GM21367 (cell line): ENCODE measurements around the gene SF3B1.
"Not testable (repeated sequence)": the region's sequence is repeated elsewhere in the genome, so short reads cannot be mapped to it uniquely, and the experiment has no call there.

Experiments
- ATAC-seq: cut with Tn5 transposase; IDR thresholded peaks from one replicate; pipeline ENCODE4 v1.9.1; 2021; ENCODE audit not compliant: unreplicated experiment

SF3B1 gene, protein sequence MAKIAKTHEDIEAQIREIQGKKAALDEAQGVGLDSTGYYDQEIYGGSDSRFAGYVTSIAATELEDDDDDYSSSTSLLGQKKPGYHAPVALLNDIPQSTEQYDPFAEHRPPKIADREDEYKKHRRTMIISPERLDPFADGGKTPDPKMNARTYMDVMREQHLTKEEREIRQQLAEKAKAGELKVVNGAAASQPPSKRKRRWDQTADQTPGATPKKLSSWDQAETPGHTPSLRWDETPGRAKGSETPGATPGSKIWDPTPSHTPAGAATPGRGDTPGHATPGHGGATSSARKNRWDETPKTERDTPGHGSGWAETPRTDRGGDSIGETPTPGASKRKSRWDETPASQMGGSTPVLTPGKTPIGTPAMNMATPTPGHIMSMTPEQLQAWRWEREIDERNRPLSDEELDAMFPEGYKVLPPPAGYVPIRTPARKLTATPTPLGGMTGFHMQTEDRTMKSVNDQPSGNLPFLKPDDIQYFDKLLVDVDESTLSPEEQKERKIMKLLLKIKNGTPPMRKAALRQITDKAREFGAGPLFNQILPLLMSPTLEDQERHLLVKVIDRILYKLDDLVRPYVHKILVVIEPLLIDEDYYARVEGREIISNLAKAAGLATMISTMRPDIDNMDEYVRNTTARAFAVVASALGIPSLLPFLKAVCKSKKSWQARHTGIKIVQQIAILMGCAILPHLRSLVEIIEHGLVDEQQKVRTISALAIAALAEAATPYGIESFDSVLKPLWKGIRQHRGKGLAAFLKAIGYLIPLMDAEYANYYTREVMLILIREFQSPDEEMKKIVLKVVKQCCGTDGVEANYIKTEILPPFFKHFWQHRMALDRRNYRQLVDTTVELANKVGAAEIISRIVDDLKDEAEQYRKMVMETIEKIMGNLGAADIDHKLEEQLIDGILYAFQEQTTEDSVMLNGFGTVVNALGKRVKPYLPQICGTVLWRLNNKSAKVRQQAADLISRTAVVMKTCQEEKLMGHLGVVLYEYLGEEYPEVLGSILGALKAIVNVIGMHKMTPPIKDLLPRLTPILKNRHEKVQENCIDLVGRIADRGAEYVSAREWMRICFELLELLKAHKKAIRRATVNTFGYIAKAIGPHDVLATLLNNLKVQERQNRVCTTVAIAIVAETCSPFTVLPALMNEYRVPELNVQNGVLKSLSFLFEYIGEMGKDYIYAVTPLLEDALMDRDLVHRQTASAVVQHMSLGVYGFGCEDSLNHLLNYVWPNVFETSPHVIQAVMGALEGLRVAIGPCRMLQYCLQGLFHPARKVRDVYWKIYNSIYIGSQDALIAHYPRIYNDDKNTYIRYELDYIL

DNA sequence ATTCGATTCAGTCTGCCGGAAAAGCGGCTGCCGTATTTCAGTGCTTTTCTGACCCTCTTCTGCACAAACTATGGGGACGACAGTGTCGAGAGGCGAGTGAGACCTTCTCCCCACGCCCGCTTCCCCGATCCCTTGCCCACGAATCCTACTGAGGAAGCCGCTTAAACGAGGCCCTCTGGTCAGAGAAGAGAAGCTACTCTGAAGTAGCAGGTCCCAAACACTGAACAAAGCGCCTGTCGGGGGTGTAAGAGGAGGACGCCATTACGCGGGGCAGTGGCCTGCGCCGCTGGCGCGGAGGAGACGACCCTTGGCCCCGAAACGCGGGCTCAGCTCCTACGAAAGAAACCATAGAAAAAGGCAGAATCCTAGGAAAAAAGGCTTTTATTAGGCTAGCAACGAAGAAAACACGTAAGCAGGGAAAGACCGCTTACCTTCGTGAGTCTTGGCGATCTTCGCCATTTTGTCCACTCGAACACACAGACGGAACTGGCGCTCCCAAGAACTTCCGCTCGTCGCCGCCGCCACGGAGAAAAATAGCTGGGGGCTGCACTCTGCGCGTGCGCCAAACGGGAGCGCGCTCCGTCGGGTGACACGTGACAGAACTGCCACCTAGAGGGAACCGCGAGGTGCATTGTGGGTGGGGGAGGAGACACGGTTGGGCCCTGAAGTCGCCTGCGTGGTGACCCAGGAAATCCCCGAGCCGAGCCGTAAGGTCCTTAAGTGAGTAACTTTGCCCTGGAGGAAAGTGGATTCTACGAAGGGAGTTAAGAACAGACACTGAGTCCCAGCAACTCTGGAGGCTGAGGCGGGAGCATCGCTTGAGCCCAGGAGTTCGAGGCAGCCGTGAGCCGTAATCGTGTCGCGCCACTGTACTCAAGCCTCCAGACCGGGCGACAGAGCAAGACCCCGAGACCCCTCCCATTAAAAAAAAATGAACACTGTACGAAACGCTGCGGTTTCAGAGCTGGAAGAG lies at the start of gene SF3B1:
Gene SF3B1, minus strand, starts transcription at position 488 of the 973 bp plus-strand sequence. Its CDS starts 29 bp downstream, at position 459.
- peak; percentile 89 for ATAC-seq

DNA sequence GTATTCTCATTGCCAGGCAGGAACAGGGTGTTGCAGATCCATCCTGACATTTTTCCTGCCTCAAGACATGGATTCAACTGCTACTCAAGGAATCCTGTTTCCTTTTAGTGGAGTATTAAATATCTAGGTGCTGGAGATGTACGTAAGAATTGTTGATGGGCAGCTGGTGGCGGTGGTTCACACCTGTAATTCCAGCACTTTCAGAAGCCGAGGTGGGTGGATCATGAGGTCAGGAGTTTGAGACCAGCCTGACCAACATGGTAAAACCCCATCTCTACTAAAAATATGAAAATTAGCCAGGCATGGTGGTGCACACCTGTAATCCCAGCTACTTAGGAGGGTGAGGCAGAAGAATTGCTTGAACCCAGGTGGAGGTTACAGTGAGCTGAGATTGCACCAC lies 49.4 kb upstream of the SF3B1 start:
- not testable (repeated sequence) for ATAC-seq

DNA sequence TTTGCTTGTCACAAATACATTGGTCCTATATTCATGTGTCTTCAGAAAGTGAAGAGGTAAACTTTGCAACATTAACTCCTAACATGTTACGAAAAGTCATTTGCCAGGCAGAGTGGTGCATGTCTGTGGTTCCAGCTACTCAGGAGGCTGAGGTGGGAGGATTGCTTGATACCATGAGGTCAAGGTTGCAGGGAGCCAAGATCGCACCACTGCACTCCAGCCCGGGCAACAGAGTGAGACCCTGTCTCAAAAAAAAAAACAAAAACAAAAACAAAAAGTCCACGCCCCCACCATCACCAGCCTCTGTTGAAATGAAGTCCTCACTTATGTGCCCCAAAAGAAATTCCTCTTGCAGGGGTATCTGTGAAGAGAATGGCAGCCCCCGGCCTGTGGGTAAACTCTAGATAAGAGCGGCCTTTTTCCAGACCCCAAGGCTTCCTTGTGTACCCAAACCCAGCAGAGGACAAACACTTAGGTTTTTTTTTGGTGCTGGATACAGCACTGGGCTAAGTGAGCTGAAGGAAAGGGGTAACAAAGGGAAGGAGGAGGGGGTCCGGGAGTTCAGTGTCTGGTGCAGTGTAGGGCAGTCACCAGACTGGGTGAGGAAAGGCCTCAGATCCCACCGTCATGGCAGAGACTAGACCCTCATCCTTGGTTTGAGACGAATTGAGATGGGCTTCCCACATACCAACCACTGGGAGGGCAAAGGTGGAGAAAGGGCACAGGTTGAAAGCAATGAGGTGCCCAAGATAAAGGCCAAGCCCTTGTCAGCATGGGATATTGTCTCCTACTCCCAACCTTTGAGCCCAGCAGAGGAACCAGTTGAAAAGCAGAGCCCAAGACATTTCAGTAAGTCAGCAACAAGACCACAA lies 45.6 kb upstream of the SF3B1 start:
- no peak for ATAC-seq

DNA sequence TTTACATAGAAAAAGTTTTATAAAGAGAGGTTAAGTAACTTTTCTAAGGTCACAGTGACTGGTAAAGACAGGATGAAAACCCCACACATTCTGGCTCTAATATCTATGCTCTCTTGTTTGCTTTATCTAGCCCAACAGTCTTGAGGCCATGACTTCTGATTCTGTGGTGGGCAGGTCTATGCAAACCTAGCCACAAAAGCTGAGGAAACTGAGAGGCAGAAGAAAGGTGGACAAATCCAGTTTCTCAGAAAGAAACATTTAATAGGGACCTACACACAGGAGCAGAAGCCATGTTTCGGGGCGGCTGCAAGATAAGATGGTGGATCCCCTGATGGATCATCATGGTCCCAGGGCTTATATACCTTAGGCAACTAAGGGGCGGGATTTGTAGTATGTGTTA lies 43.0 kb upstream of the SF3B1 start:
- no peak for ATAC-seq

DNA sequence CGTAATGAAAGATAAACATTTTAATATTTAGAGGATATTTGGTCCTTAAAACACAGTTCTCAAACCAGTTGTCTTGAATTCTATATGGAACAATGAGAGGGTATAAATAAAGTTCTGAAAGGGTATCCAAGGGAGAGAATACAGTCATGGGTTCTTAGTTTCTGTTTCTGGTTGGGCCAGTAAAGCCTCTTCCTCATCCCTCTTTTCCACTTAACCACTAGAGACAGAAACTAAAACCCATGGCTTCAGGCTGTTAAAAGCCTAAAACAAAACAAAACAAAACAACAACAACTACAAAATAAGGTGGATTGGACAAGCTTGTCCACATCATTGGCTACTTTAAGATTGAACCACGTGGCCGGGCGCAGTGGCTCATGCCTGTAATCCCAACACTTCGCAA lies 37.3 kb upstream of the SF3B1 start:
- no peak for ATAC-seq

DNA sequence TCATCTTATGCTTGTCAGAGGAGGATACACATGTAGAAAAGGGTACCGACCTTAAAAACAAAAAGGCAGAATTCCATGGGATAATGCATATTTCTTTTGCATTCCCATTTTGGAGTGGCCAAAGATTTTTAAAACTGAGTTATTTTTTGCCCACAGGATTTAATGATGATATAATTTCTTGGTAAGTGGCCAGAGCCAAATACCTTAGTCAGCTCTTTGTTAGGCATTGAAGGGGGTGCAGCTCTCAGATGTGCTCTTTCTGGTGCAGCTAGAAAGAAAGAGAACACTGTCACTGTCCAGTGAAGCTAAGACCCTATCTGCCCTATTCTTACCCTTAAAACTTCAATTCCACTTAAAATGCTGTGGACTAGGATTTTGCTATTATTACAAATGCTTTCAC lies 29.3 kb upstream of the SF3B1 start:
- ATAC-seq: no peak

DNA sequence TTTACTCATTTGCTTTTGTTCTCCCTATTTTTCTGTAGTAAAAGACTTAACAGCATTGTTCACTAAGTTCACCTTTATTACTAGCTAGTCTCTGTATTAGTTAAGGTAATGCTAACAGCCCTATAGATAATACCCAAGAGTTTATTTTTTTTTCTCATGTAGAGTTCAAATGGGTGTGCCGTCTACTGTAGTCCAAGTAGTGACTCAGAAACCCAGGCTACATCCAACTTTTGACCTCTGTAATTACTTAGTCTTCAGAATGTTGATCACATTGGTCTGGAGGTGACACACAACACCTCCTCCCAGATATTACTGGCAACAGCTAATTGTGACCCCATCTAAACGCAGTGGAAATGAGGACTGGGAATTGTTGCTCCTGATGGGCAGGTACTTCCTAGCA lies 26.2 kb upstream of the SF3B1 start:
- no peak for ATAC-seq

DNA sequence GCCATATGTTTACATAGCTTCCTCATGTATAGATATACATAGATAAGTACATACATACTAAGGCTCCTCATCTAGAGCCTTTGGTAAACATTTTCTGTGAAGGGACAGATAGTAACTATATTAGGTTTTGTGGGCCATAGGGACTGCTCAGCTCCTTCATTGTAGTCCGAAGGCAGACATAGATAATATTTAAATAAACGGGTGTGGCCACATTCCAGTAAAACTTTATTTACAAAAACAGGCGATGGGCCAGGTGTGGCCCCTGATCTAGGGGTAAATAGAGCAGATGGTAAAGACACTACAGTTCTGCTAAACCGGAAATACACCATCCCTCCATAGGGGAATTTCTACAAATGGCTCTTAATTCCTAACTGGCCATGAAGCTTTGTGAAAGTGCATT lies 25.8 kb upstream of the SF3B1 start:
- ATAC-seq: no peak

DNA sequence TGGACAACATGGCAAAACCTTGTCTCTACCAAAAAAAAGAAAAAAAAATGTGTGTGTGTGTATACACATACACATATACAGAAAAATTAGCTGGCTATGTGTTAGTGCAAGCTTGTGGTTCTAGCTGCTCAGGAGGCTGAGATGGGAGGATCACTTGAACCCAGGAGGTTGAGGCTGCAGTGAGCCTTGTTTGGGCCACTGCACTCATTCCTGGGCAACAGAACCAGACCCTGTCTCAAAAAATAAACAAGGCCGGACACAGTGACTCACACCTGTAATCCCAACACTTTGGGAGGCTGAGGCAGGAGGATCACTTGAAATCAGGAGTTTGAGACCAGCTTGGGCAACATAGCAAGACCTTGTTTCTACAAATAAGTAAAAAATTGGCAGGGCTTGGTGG lies 20.6 kb upstream of the SF3B1 start:
- ATAC-seq: no peak

DNA sequence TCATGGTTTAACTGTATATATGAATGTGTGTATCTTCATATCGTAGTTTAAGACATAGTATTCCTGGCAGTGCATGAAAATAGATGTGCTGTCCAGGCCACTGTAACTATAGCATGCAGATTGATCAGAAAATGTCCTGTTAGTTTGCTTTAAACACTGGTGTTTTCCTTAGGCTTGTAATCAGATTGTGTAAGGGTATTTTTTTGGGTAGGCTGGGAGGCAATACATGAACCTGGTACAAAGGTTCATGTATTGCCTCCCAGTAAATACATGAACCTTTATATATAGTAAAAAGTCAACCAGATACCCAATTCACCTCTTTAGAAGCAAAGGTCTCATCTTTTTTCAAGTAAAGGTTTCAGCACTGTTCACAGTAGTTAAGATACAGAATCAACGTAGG lies 20.1 kb upstream of the SF3B1 start:
- no peak for ATAC-seq

DNA sequence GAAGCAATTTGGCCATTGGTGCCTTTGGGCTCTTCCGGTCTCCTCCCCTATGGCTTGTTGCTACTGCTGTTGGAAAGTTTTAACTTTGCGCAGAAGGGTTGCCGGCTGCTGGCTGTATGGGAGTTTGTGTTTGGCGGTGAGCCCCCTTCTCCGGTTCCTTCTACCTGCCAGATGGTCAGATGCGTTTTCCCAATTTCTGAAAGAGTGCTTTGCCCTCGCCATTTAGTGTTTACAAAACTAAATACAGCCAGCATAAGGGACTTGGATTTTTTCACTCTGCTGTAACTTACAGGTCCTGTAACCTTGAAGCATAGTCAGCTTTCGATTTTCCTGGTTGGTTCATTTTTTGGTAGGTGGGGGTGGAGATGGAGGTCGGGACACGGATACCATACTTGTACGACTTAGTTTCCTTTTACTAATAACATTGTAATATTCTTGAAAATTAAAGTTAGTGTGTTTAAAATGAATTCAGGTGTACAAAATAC lies 19.1 kb upstream of the SF3B1 start:
- ATAC-seq: peak; percentile 24

DNA sequence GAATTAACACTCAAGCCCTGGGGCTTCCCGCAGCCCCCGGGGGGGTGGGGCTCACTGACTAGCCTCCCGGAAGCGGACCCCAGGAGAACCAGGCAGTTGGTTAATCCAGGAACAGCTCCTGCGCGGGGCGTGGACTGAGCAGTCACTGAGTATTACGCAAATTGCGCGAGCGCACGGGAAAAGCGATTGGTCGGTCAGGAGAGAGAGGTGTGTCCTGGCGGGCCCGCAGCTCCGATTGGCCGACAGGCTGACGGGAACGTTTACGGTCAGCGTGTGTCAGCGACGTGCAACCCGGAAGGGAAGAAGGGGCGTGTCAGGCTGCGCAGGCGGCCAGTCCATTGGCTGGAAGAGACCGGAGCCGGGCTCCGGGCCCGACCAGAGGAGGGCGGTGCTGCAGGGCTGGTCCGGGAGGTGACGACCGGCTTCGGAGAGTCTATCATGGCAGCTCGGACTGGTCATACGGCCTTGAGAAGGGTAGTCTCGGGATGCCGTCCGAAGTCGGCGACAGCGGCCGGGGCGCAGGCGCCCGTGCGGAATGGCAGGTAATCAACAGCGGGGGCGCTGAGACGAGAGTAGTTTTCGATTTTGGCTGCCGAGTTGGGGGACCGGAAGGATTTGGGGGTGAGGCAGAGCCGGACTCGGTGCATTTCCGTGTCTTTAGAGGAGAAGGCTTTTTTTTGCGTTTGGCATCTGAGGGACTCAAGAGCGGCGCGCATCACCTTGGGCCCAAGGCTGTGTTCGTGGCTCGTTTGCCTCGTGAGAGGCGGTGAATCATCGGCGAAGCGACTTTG lies 18.5 kb upstream of the SF3B1 start, which contains the start of gene COQ10B:
Gene COQ10B, plus strand, starts transcription at position 430 of the 791 bp plus-strand sequence. Its CDS starts 9 bp downstream, at position 439.
- ATAC-seq: peak; percentile 96

DNA sequence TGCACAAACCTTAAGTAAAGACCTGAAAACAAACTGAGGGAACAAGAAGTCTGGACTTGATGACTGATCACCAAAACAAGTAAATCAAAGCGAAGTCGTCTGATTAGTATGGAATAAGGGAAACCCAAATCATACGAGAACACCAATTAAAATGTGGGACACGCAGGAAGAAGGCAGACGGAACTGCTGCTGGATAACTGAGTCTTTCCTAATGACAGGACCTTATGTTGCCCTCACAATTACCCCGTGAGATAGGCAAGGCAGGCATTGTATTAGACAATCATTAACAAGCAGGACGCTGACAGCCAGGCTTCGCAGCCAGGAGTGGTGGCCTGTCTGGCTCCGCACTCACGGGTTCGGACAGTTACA lies 17.9 kb upstream of the SF3B1 start:
- ATAC-seq: no peak

DNA sequence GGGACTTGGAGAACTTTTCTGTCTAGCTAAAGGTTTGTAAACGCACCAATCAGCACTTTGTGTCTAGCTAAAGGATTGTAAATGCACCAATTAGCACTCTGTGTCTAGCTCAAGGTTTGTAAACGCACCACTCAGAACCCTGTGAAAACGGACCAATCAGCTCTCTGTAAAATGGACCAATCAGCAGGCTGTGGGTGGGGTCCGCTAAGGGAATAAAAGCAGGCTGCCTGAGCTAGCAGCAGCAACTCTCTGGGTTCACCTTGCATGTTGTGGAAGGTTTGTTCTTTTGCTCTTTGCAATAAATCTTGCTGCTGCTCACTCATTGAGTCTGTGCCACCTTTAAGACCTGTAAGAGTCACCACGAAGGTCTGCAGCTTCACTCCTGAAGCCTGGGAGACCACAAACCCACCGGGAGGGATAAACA lies 16.1 kb upstream of the SF3B1 start:
- ATAC-seq: not testable (repeated sequence)

DNA sequence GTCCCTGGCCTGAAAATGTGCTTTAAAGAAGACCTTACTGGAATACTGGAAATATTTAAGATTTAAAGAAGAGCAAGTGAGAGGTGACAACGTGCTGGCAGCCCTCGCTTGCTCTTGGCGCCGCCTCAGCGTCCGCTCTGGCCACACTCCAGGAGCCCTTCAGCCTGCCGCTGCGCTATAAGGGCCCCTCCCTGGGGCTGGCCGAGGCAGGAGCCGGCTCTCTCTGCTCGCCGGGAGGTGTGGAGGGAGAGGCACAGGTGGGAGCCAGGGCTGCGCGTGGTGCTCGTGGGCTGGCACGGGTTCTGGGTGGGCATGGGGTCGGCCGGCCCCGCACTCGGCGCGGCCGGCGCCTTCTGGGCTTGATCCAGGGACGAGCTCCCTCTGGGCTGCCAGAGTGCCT lies 15.6 kb upstream of the SF3B1 start:
- ATAC-seq: no peak

DNA sequence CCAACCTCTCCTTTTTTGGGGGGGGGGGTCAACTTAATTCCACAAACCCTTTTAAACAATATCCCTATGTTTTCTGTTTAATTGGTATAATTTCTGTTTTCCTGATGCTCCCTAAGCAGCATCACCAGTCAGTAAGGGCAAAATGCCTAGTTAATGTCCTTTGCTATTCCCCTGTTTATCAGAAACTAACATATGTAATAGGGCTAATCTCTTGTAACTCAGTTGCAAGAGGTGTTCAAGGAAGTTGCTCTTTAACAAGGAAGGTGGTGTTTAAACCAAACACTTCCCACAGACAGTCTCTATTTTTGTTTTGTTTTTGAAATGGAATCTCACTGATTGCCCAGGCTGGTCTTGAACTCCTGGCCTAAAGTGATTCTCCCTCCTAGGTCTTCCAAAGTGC lies 12.0 kb upstream of the SF3B1 start:
- ATAC-seq: no peak

DNA sequence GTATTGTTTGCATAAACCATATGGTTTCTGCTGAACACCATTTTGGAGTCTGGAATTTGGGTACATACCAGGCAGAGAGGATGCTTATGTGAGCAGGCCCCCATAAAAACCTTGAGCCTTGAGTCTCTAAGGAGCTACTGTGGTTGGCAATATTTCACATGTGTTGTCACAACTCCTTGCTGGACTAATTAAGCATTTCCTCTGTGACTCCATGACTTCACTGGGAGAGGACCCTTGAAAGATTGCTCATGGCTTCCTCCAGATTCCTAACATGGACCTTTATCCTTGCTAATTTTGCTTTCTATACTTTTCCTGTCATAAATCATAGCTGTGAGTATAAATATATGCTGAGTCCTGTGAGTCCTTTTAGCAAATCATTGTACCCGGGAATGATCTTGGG lies 10.9 kb upstream of the SF3B1 start:
- no peak for ATAC-seq

DNA sequence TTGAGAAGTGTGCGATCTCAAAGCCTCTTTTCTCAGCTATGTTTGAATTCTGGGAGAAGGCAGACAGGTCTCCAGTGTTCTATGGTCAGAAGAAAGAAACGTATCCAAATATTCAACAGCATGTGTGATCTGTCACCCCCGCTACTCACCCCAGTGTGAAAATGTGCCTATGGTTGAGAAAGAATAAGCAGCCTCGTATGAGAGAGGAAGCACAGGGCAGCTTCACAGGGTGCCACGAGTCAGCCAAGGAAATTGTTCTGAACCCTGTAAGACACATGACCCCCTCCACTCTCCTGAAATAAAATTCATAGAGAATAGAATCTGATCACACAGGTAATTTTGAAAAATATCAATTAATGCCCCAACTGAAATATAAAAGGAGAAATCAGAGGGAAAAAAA lies 8.0 kb upstream of the SF3B1 start:
- ATAC-seq: no peak
